IMR-90 (cell line): ENCODE measurements around the gene SYT3. TPM values are rescaled to one million over a fixed set of nuclear protein-coding genes. Genes with fewer than 3 reads are reported as not detected.

Source experiments
- ATAC-seq: fragments of 200-7000 bp; cut with Tn5 transposase; 2 replicates; pipeline ENCODE4 v1.9.1; 2020; ENCODE audit warnings: low read depth, mild to moderate bottlenecking, moderate library complexity
- BruUV-seq: library from RNA; stranded (reverse); fragments of 400-500 nt; replicated peaks from 2 replicates; lab custom pipeline; 2021; lab: Mats Ljungman, UMichigan
- CTCF ChIA-PET: fragments of 300-600 bp; formaldehyde crosslinking; extraction: SDS; loops from one replicate; lab custom pipeline; 2021; ENCODE audit warnings: antibody characterized with exemption; lab: Yijun Ruan, JAX
- POLR2A ChIA-PET: fragments of 300-600 bp; sonication (Branson Sonifier 250); formaldehyde crosslinking; loops from one replicate; lab custom pipeline; 2022; ENCODE audit warnings: antibody characterized with exemption; ENCODE audit not compliant: unreplicated experiment; lab: Charles Lee
- DNase-seq: peaks from one replicate; pipeline ENCODE4 v3.0.0; 2013
- H2AFZ ChIP-seq: replicated peaks from 2 replicates; pipeline ENCODE3; 2013; ENCODE audit warnings: low read length, mild to moderate bottlenecking; ENCODE audit not compliant: poor library complexity
- H2AK5ac ChIP-seq: 2 replicates; pipeline ENCODE4 v1.6.1; 2013; ENCODE audit warnings: low read depth, low read length, inconsistent platforms
- H2AK9ac ChIP-seq: replicated peaks from 2 replicates; pipeline ENCODE3; 2013; ENCODE audit warnings: mild to moderate bottlenecking, low read depth, low read length, moderate library complexity; ENCODE audit not compliant: poor library complexity
- H2BK120ac ChIP-seq: 2 replicates; pipeline ENCODE4 v1.6.1; 2013; ENCODE audit warnings: low read depth, low read length, inconsistent platforms
- H2BK15ac ChIP-seq: 3 replicates; pipeline ENCODE4 v1.6.1; 2013; ENCODE audit warnings: low read depth, low read length, inconsistent platforms
- H2BK20ac ChIP-seq: 2 replicates; pipeline ENCODE4 v1.6.1; 2013; ENCODE audit warnings: low read depth, mild to moderate bottlenecking, inconsistent platforms, low read length, moderate library complexity
- H2BK5ac ChIP-seq: 2 replicates; pipeline ENCODE4 v1.6.1; 2013; ENCODE audit warnings: mild to moderate bottlenecking, low read depth, low read length, inconsistent platforms; ENCODE audit not compliant: poor library complexity, severe bottlenecking
- H3K14ac ChIP-seq: replicated peaks from 2 replicates; pipeline ENCODE4 v1.6.1; 2013; ENCODE audit warnings: low read depth, low read length, inconsistent platforms
- H3K18ac ChIP-seq: 2 replicates; pipeline ENCODE4 v1.6.1; 2013; ENCODE audit warnings: low read depth, low read length, control low read depth
- H3K23ac ChIP-seq: 2 replicates; pipeline ENCODE4 v1.6.1; 2013; ENCODE audit warnings: low read depth, low read length, inconsistent platforms
- H3K27ac ChIP-seq: 2 replicates; pipeline ENCODE4 v1.5.1; 2013; ENCODE audit warnings: mild to moderate bottlenecking, control low read depth, low read length; ENCODE audit not compliant: insufficient read depth
- H3K27me3 ChIP-seq: 2 replicates; pipeline ENCODE4 v1.6.1; 2013; ENCODE audit warnings: low read length; ENCODE audit not compliant: control insufficient read depth, insufficient read depth
- H3K36me3 ChIP-seq: 2 replicates; pipeline ENCODE4 v1.6.1; 2013; ENCODE audit warnings: low read length, mixed read lengths; ENCODE audit not compliant: control insufficient read depth, insufficient read depth
- H3K4ac ChIP-seq: 2 replicates; pipeline ENCODE4 v1.6.1; 2013; ENCODE audit warnings: low read depth, low read length, inconsistent platforms
- H3K4me1 ChIP-seq: 2 replicates; pipeline ENCODE4 v1.6.1; 2013; ENCODE audit warnings: low read length, mixed read lengths; ENCODE audit not compliant: control insufficient read depth, insufficient read depth
- H3K4me2 ChIP-seq: 2 replicates; pipeline ENCODE4 v1.6.1; 2013; ENCODE audit warnings: low read depth, mild to moderate bottlenecking, control low read depth, low read length, moderate library complexity
- H3K4me3 ChIP-seq: 2 replicates; pipeline ENCODE4 v1.5.1; 2013; ENCODE audit warnings: low read depth, mild to moderate bottlenecking, control low read depth, low read length, moderate library complexity; ENCODE audit not compliant: insufficient read depth
- H3K56ac ChIP-seq: 2 replicates; pipeline ENCODE4 v1.6.1; 2013; ENCODE audit warnings: low read length, inconsistent platforms; ENCODE audit not compliant: insufficient read depth; ENCODE audit errors: extremely low read depth
- H3K79me1 ChIP-seq, 2 experiments: 2 replicates each; pipeline ENCODE4 v1.6.1; 2013; ENCODE audit warnings: low read length in 2 of 2, inconsistent platforms in 1 of 2, low read depth in 1 of 2
- H3K9ac ChIP-seq: 2 replicates; pipeline ENCODE4 v1.6.1; 2013; ENCODE audit warnings: low read depth, low read length, control low read depth
- H3K9me1 ChIP-seq: 2 replicates; pipeline ENCODE4 v1.6.1; 2013; ENCODE audit warnings: low read length, inconsistent platforms; ENCODE audit not compliant: insufficient read depth
- H3K9me3 ChIP-seq: 2 replicates; pipeline ENCODE4 v1.6.1; 2013; ENCODE audit warnings: low read length; ENCODE audit not compliant: control insufficient read depth, insufficient read depth
- H4K20me1 ChIP-seq: 2 replicates; pipeline ENCODE4 v1.6.1; 2013; ENCODE audit warnings: low read length, inconsistent platforms; ENCODE audit not compliant: insufficient read depth
- H4K5ac ChIP-seq: 2 replicates; pipeline ENCODE4 v1.6.1; 2013; ENCODE audit warnings: mild to moderate bottlenecking, low read depth, low read length, control low read depth
- H4K8ac ChIP-seq, 2 experiments: 2 replicates each; pipeline ENCODE4 v1.6.1; 2013; ENCODE audit warnings: low read depth in 2 of 2, low read length in 2 of 2, control low read depth in 1 of 2, inconsistent platforms in 1 of 2
- H4K91ac ChIP-seq: 2 replicates; pipeline ENCODE4 v1.6.1; 2013; ENCODE audit warnings: low read depth, low read length, inconsistent platforms; ENCODE audit not compliant: insufficient read depth
- CEBPB ChIP-seq: IDR thresholded peaks from 2 replicates; pipeline ENCODE4 v1.6.1; 2012; ENCODE audit warnings: low read depth, low read length, improper control_type of control experiment
- MXI1 ChIP-seq: IDR thresholded peaks from 2 replicates; pipeline ENCODE4 v1.6.1; 2012; ENCODE audit warnings: low read depth, mild to moderate bottlenecking, low read length, moderate library complexity, borderline replicate concordance
- NFE2L2 ChIP-seq: fragments of 150-350 bp; IDR thresholded peaks from 2 replicates; pipeline ENCODE4 v1.6.1; 2016; ENCODE audit warnings: low read depth, mild to moderate bottlenecking, low read length
- RCOR1 ChIP-seq: IDR thresholded peaks from 2 replicates; pipeline ENCODE4 v1.6.1; 2012; ENCODE audit warnings: mild to moderate bottlenecking, low read length, improper control_type of control experiment; ENCODE audit not compliant: insufficient replicate concordance
- WGBS, 2 experiments: methylation state at CpG; one replicate each; pipeline versions ENCODE4 v1.1.5 to v1.1.7; 2013; ENCODE audit warnings: missing lambda C conversion rate in 2 of 2; ENCODE audit not compliant: insufficient read length in 1 of 2; ENCODE audit errors: extremely low coverage in 2 of 2; 5-methylcytosine and 5-hydroxymethylcytosine counted together
- dilution Hi-C: fragments of 300-500 bp; cut with HindIII; formaldehyde crosslinking; loops from one replicate; pipeline ENCODE4 v1.14.3; 2018; ENCODE audit warnings: low sequenced_read_pairs; ENCODE audit not compliant: unreplicated experiment
- in situ Hi-C: fragments of 300-500 bp; cut with MboI; formaldehyde crosslinking; loops from 3 replicates; pipeline ENCODE4 v1.14.3; 2019; ENCODE audit warnings: low sequenced_read_pairs, inconsistent platforms, mixed read lengths
- intact Hi-C: fragments of 100-400 bp; cut with micrococcal nuclease; formaldehyde crosslinking; loops from 2 replicates; pipeline ENCODE4 v1.10.0; 2022
- polyA plus RNA-seq, 3 experiments: library from polyadenylated mRNA; depleted of rRNA; stranded (reverse); fragments of >200 nt; gene quantifications; 2 replicates each; pipeline ENCODE4 v1.2.3, GENCODE V29; 2012; ENCODE audit warnings: low replicate concordance in 1 of 3
- total RNA-seq: library from RNA; depleted of rRNA; stranded (reverse); fragments of >200 nt; gene quantifications from 2 replicates; pipeline ENCODE4 v1.2.3, GENCODE V29; 2012
- TF ChIP-seq, protein P1 (sequence below): conservative IDR thresholded peaks from 2 replicates; pipeline ENCODE4 v1.5.1; 2012; ENCODE audit warnings: mild to moderate bottlenecking, low read depth, low read length, improper control_type of control experiment

The SYT3 gene
- total and polyA plus RNA-seq, 2 of the 4 experiments (the other 2 are of a cell fraction) = 0.05 TPM; not detected in 1

DNA sequence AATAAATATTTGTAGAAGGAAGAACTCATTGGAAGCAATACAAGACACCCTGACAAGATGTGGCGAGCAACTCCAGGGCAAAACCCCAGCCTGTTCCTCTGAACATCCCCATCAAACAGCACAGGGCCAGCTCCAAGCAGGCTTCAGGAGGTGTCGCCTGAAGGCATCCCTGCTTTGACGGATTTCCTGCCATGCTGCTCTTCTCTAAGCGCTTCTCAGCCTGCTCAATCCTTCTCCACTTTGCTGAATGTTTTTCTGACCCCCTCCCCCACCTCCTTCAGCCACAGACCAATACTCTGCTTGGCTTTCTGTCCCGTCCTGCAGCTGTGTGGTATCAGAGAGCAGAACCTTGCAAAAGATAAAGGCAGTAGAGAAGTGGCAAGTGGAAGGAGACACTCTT is 38.0 kb upstream of the SYT3 start:
- Histone ChIP-seq H3K27ac (no peak overlapping the region), H3K27me3 (peaks cover 10% of the 10 kb centered on the region; the same call in 1 of the 2 replicates), H3K18ac (no peak overlapping the region), H3K4me3 (no peak overlapping the region), H2BK120ac (no peak overlapping the region), H3K79me1 (no peaks in the 10 kb centered on the region), H3K56ac (no peak overlapping the region), H4K8ac (no peak overlapping the region), H3K9me1 (no peaks in the 10 kb centered on the region), H3K4ac (no peak overlapping the region), H4K20me1 (no peaks in the 10 kb centered on the region), H3K36me3 (no peaks in the 10 kb centered on the region), H3K4me2 (no peak overlapping the region), H3K9ac (no peak overlapping the region), H3K9me3 (no peaks in the 10 kb centered on the region), H4K5ac (no peak overlapping the region), H2AK9ac (no peak overlapping the region), H3K4me1 (no peaks in the 10 kb centered on the region), H4K91ac (no peak overlapping the region), H3K14ac (no peak overlapping the region), H2AFZ (no peak overlapping the region), H2BK5ac (no peak overlapping the region), H2AK5ac (no peak overlapping the region), H2BK15ac (no peak overlapping the region), H2BK20ac (no peak overlapping the region), H3K23ac (no peak overlapping the region)
- in situ Hi-C loops (no loop called here), dilution Hi-C loops (no loop called here), intact Hi-C loops (no loop called here)
- no peak for DNase-seq
- ChIA-PET POLR2A (no interaction called here), CTCF (no interaction called here)
- ATAC-seq = no peak
- BruUV-seq = no TSS peak
- WGBS, 2 experiments = 28% methylated on average over 3 of the region's 5 CpGs; no CpG with 5 or more reads in 1 of the 2 experiments
- TF ChIP-seq CEBPB (no peak), RCOR1 (no peak), NFE2L2 (no peak), MXI1 (no peak)
- TF ChIP-seq, protein P1, sequence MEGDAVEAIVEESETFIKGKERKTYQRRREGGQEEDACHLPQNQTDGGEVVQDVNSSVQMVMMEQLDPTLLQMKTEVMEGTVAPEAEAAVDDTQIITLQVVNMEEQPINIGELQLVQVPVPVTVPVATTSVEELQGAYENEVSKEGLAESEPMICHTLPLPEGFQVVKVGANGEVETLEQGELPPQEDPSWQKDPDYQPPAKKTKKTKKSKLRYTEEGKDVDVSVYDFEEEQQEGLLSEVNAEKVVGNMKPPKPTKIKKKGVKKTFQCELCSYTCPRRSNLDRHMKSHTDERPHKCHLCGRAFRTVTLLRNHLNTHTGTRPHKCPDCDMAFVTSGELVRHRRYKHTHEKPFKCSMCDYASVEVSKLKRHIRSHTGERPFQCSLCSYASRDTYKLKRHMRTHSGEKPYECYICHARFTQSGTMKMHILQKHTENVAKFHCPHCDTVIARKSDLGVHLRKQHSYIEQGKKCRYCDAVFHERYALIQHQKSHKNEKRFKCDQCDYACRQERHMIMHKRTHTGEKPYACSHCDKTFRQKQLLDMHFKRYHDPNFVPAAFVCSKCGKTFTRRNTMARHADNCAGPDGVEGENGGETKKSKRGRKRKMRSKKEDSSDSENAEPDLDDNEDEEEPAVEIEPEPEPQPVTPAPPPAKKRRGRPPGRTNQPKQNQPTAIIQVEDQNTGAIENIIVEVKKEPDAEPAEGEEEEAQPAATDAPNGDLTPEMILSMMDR = no peak
